GM12892 (cell line): ENCODE data around the gene IL18BP.

ENCODE experiments used
- POLR2A ChIP-seq: IDR thresholded peaks from 2 replicates; pipeline ENCODE4 v1.6.1; 2011; ENCODE audit warnings: low read depth, low read length, control low read depth
- TAF1 ChIP-seq: IDR thresholded peaks from 2 replicates; pipeline ENCODE4 v1.6.1; 2011; ENCODE audit warnings: low read depth, mild to moderate bottlenecking, control low read depth, low read length, borderline replicate concordance

- TF ChIP-seq TAF1 (no peak), POLR2A (no peak)
Measured at GRCh38 chr11:72005347-72006260, 6.9 kb downstream of the IL18BP start.
